Breast epithelium (tissue), 4 donors: ENCODE results near the gene WDR7. TPM values are rescaled to one million over a fixed set of nuclear protein-coding genes. Genes with fewer than 3 reads are reported as not detected.

Experiments used
- DNase-seq, 2 donors: peaks; one replicate each; pipeline ENCODE4 v3.0.0-alpha.2; 2019; ENCODE audit warnings: low spot score in 2 of 2
- H3K27ac ChIP-seq, 2 donors: fragments of 200-600 bp; sonication (generic) in 1 of 2; one replicate each; pipeline ENCODE4 v1.5.1; 2016 to 2019; ENCODE audit warnings: mild to moderate bottlenecking in 1 of 2
- H3K27me3 ChIP-seq, 2 donors: fragments of 200-600 bp; sonication (generic) in 1 of 2; one replicate each; pipeline versions ENCODE4 v1.5.1 to v1.6.0; 2017 to 2019; ENCODE audit warnings: control low read depth in 1 of 2, mild to moderate bottlenecking in 1 of 2
- H3K36me3 ChIP-seq: fragments of 200-600 bp; one replicate; pipeline ENCODE4 v1.5.1; 2019
- H3K4me1 ChIP-seq, 2 donors: fragments of 200-600 bp; sonication (generic); one replicate each; pipeline ENCODE4 v1.5.1; 2016 to 2019; ENCODE audit warnings: control low read depth in 1 of 2
- H3K4me3 ChIP-seq, 3 donors: fragments of 200-600 bp; sonication (generic); 1 replicate in 2 of 3; 2 replicates in 1 of 3; pipeline ENCODE4 v1.5.1; 2016 to 2019; ENCODE audit warnings: mild to moderate bottlenecking in 3 of 3, moderate library complexity in 2 of 3
- H3K9me3 ChIP-seq, 2 donors: fragments of 200-600 bp; sonication (generic) in 1 of 2; one replicate each; pipeline ENCODE4 v1.5.1; 2016 to 2019; ENCODE audit warnings: control low read depth in 1 of 2
- CTCF ChIP-seq, 3 donors: fragments of 450-650 bp; IDR thresholded peaks; one replicate each; pipeline ENCODE4 v1.5.1; 2016 to 2017; ENCODE audit warnings: antibody characterized with exemption in 3 of 3, mild to moderate bottlenecking in 3 of 3, moderate library complexity in 3 of 3
- POLR2A ChIP-seq: fragments of 450-650 bp; IDR thresholded peaks from one replicate; pipeline ENCODE4 v1.6.1; 2016; ENCODE audit warnings: antibody characterized with exemption, mild to moderate bottlenecking, moderate library complexity
- POLR2AphosphoS5 ChIP-seq, 3 donors: sonication (generic); formaldehyde crosslinking; IDR thresholded peaks; one replicate each; pipeline ENCODE4 v1.6.1; 2017; ENCODE audit warnings: antibody characterized with exemption in 3 of 3
- intact Hi-C: fragments of 100-400 bp; cut with DNase I; formaldehyde crosslinking; loops from one replicate; pipeline ENCODE4 v1.15.1; 2023; ENCODE audit warnings: low total_unique reads
- total RNA-seq, 3 donors: library from RNA; depleted of rRNA; stranded (reverse); fragments of >200 nt; gene quantifications; one replicate each; pipeline ENCODE4 v1.1.0, GENCODE V29; 2016

The WDR7 gene
- total RNA-seq, 3 donors from 2014 or later, result 28.3 to 32.6 (median 31.1) TPM

- Histone ChIP-seq H3K4me1 (no peaks in the 10 kb centered on the region), H3K27me3 (no peaks in the 10 kb centered on the region), H3K36me3 (no peaks in the 10 kb centered on the region), H3K9me3 (no peaks in the 10 kb centered on the region), H3K27ac (no peak overlapping the region), H3K4me3 (no peak overlapping the region)
- intact Hi-C loops, result no loop called here
- no peak for TF ChIP-seq POLR2AphosphoS5 (IDR thresholded peaks at IDR 0.05)
- no peak for TF ChIP-seq CTCF (IDR thresholded peaks at IDR 0.05)
- no peak for DNase-seq
These were observed 248.5 kb downstream of the WDR7 start for GRCh38 chr18:56899660-56900059.

- H3K4me3 ChIP-seq, result no peak overlapping the region
- H3K27ac ChIP-seq, result no peak overlapping the region
- DNase-seq, result no peak
- no peaks in the 10 kb centered on the region for H3K4me1 ChIP-seq
- H3K27me3 ChIP-seq, result no peaks in the 10 kb centered on the region
- no peak for TF ChIP-seq POLR2AphosphoS5 (IDR thresholded peaks at IDR 0.05)
- TF ChIP-seq CTCF (IDR thresholded peaks at IDR 0.05), result no peak
- TF ChIP-seq POLR2A, result no peak
- H3K9me3 ChIP-seq, result no peaks in the 10 kb centered on the region
- no peaks in the 10 kb centered on the region for H3K36me3 ChIP-seq
- intact Hi-C loops, result no loop called here
These were observed 249.3 kb downstream of the WDR7 start for GRCh38 chr18:56900195-56901094.

GRCh38 chr18:56901919-56902318 is 250.8 kb downstream of the WDR7 start:
- Histone ChIP-seq H3K4me1 (no peaks in the 10 kb centered on the region), H3K27ac (no peak overlapping the region), H3K4me3 (no peak overlapping the region), H3K36me3 (no peaks in the 10 kb centered on the region), H3K9me3 (no peaks in the 10 kb centered on the region), H3K27me3 (no peaks in the 10 kb centered on the region)
- TF ChIP-seq POLR2AphosphoS5 (IDR thresholded peaks at IDR 0.05) (no peak), CTCF (IDR thresholded peaks at IDR 0.05) (no peak), POLR2A (no peak)
- no peak for DNase-seq
- intact Hi-C loops, result no loop called here

- H3K36me3 ChIP-seq, result no peaks in the 10 kb centered on the region
- TF ChIP-seq POLR2AphosphoS5 (IDR thresholded peaks at IDR 0.05) (no peak), POLR2A (no peak), CTCF (IDR thresholded peaks at IDR 0.05) (no peak)
- no peaks in the 10 kb centered on the region for H3K27me3 ChIP-seq
- H3K4me1 ChIP-seq, result no peaks in the 10 kb centered on the region
- H3K4me3 ChIP-seq, result no peak overlapping the region
- no peaks in the 10 kb centered on the region for H3K9me3 ChIP-seq
- H3K27ac ChIP-seq, result no peak overlapping the region
- DNase-seq, result no peak
- intact Hi-C loops, result no loop called here
These were observed 251.5 kb downstream of the WDR7 start for GRCh38 chr18:56902653-56903052.

- TF ChIP-seq POLR2A (no peak), POLR2AphosphoS5 (IDR thresholded peaks at IDR 0.05) (no peak), CTCF (IDR thresholded peaks at IDR 0.05) (no peak)
- Histone ChIP-seq H3K4me3 (no peak overlapping the region), H3K9me3 (no peaks in the 10 kb centered on the region), H3K27ac (no peak overlapping the region), H3K36me3 (no peaks in the 10 kb centered on the region), H3K27me3 (no peaks in the 10 kb centered on the region), H3K4me1 (no peaks in the 10 kb centered on the region)
- DNase-seq, result no peak
- intact Hi-C loops, result no loop called here
These were observed 252.5 kb downstream of the WDR7 start for GRCh38 chr18:56903686-56904085.
